ENCODE data around the gene LY6G5C. TPM values are rescaled to one million over a fixed set of nuclear protein-coding genes. Genes with fewer than 3 reads are reported as not detected.
A peak's percentile ranks its signal among the peaks of the same experiment; 100 is the strongest.

The LY6G5C gene
- total and polyA plus RNA-seq, 2 of the 13 experiments (the other 11 are each of a cell fraction or from before 2014, with no cell fraction given), result 0.33 to 0.55 TPM

DNA sequence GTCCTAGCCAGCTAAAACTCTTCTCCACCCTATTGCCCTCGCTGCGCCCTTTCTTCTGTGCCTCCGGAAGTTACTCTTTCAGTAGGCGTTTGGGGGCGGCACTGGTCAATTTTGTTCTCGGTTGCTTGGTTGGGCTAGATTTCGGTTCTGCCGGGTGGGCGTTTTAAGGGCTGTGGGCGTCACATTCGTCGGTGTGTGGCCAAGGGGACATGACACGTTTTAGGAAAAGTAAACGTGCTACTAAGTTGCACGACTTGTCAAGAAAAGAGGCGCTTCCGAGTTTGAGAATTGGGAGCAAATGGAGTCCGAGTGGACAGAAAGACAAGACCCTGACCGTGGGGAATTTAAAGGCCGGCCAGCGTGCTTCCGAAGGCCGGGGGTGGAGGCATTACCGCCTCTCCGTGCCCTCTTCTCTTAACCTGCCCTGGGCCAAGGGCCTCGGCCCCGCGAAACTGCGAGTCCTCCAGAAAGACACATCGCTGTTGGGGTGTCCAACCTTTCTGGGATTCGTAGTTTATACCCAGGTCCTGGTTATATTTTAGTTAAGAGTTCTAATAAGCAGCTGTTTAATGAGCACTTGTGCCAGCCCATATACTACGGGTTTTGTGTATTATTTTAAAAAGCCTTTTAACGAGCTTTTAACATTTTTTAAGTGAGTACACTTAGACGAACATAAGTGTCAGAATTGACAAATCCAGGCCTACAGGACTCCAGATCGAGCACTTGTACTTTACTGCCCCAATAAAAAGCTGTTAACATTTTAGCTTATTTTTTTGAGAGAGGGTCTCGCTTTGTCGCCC is 27.7 kb downstream of the LY6G5C start (continued):
- no peak; the same call in 1 of the 2 replicates for TF ChIP-seq REPIN1 (CRISPR knock-in tag; IDR thresholded peaks at IDR 0.05; ENCODE audit: borderline replicate concordance, low read depth)
- TF ChIP-seq ZNF652 (CRISPR knock-in tag; IDR thresholded peaks at IDR 0.05; ENCODE audit: borderline replicate concordance, low read depth), result no peak
- TF ChIP-seq ZNF720 (CRISPR knock-in tag; IDR thresholded peaks at IDR 0.05), result peak; percentile 58; the same call in 1 of the 2 replicates
- TF ChIP-seq ZNF138 (CRISPR knock-in tag; IDR thresholded peaks at IDR 0.05; ENCODE audit: low read depth), result peak; percentile 89; the same call in 1 of the 2 replicates
- no peak; the same call in none of the 2 replicates for TF ChIP-seq HOXD1 (CRISPR knock-in tag; IDR thresholded peaks at IDR 0.05)
- no peak for TF ChIP-seq ZNF598 (CRISPR knock-in tag; IDR thresholded peaks at IDR 0.05; ENCODE audit: borderline replicate concordance)
- TF ChIP-seq, protein P1, sequence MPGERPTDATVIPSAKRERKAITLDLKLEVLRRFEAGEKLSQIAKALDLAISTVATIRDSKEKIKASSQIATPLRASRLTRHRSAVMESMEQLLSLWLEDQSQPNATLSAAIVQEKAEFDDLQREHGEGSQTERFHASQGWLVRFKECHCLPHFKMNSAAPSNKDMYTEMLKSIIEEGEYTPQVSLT (CRISPR knock-in tag; IDR thresholded peaks at IDR 0.05; ENCODE audit: borderline replicate concordance, low read depth), result 0 out of 2 replicates have a peak, but pooled peaks have one; percentile 15
- TF ChIP-seq CCDC6 (CRISPR knock-in tag; IDR thresholded peaks at IDR 0.05), result no peak
- TF ChIP-seq, protein P2, sequence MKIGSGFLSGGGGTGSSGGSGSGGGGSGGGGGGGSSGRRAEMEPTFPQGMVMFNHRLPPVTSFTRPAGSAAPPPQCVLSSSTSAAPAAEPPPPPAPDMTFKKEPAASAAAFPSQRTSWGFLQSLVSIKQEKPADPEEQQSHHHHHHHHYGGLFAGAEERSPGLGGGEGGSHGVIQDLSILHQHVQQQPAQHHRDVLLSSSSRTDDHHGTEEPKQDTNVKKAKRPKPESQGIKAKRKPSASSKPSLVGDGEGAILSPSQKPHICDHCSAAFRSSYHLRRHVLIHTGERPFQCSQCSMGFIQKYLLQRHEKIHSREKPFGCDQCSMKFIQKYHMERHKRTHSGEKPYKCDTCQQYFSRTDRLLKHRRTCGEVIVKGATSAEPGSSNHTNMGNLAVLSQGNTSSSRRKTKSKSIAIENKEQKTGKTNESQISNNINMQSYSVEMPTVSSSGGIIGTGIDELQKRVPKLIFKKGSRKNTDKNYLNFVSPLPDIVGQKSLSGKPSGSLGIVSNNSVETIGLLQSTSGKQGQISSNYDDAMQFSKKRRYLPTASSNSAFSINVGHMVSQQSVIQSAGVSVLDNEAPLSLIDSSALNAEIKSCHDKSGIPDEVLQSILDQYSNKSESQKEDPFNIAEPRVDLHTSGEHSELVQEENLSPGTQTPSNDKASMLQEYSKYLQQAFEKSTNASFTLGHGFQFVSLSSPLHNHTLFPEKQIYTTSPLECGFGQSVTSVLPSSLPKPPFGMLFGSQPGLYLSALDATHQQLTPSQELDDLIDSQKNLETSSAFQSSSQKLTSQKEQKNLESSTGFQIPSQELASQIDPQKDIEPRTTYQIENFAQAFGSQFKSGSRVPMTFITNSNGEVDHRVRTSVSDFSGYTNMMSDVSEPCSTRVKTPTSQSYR (CRISPR knock-in tag; IDR thresholded peaks at IDR 0.05; ENCODE audit: borderline replicate concordance), result no peak
- peak; percentile 17; the same call in 1 of the 2 replicates for TF ChIP-seq ZNF761 (CRISPR knock-in tag; conservative IDR thresholded peaks at IDR 0.05)
- TF ChIP-seq MAF1 (CRISPR knock-in tag; IDR thresholded peaks at IDR 0.05; ENCODE audit: borderline replicate concordance), result no peak
- TF ChIP-seq, protein P3, sequence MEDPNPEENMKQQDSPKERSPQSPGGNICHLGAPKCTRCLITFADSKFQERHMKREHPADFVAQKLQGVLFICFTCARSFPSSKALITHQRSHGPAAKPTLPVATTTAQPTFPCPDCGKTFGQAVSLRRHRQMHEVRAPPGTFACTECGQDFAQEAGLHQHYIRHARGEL (CRISPR knock-in tag; IDR thresholded peaks at IDR 0.05), result no peak
- no peak for TF ChIP-seq MTF1 (CRISPR knock-in tag; IDR thresholded peaks at IDR 0.05)
- TF ChIP-seq HCFC1 (IDR thresholded peaks at IDR 0.05; ENCODE audit: low read depth, low read length), result no peak
- peak; percentile 5 for TF ChIP-seq ZBTB3 (CRISPR knock-in tag; IDR thresholded peaks at IDR 0.05; ENCODE audit: borderline replicate concordance, low read depth)
- TF ChIP-seq RFXANK (CRISPR knock-in tag; IDR thresholded peaks at IDR 0.05), result peak; percentile 1; the same call in 1 of the 2 replicates
- TF ChIP-seq ZNF792 (CRISPR knock-in tag; IDR thresholded peaks at IDR 0.05), result peak; percentile 40; the same call in 1 of the 2 replicates
- TF ChIP-seq, protein P4, sequence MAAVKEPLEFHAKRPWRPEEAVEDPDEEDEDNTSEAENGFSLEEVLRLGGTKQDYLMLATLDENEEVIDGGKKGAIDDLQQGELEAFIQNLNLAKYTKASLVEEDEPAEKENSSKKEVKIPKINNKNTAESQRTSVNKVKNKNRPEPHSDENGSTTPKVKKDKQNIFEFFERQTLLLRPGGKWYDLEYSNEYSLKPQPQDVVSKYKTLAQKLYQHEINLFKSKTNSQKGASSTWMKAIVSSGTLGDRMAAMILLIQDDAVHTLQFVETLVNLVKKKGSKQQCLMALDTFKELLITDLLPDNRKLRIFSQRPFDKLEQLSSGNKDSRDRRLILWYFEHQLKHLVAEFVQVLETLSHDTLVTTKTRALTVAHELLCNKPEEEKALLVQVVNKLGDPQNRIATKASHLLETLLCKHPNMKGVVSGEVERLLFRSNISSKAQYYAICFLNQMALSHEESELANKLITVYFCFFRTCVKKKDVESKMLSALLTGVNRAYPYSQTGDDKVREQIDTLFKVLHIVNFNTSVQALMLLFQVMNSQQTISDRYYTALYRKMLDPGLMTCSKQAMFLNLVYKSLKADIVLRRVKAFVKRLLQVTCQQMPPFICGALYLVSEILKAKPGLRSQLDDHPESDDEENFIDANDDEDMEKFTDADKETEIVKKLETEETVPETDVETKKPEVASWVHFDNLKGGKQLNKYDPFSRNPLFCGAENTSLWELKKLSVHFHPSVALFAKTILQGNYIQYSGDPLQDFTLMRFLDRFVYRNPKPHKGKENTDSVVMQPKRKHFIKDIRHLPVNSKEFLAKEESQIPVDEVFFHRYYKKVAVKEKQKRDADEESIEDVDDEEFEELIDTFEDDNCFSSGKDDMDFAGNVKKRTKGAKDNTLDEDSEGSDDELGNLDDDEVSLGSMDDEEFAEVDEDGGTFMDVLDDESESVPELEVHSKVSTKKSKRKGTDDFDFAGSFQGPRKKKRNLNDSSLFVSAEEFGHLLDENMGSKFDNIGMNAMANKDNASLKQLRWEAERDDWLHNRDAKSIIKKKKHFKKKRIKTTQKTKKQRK (IDR thresholded peaks at IDR 0.05; ENCODE audit: low read length), result no peak
- TF ChIP-seq MXI1 (IDR thresholded peaks at IDR 0.05; ENCODE audit: borderline replicate concordance, low read depth, low read length), result peak; percentile 50; the same call in 1 of the 3 replicates
- no peak for TF ChIP-seq ZSCAN12 (CRISPR knock-in tag; IDR thresholded peaks at IDR 0.05)
- no peak for TF ChIP-seq CHD2 (IDR thresholded peaks at IDR 0.05; ENCODE audit: low read depth, low read length)
- no peak for TF ChIP-seq MIER3 (CRISPR knock-in tag; IDR thresholded peaks at IDR 0.05; ENCODE audit: borderline replicate concordance)
- no peak for TF ChIP-seq ZBTB38 (CRISPR knock-in tag; IDR thresholded peaks at IDR 0.05)
- peak; percentile 95 for TF ChIP-seq POLR2AphosphoS5 (IDR thresholded peaks at IDR 0.05; ENCODE audit: low read depth, low read length)
- TF ChIP-seq ZC3H13 (CRISPR knock-in tag; IDR thresholded peaks at IDR 0.05), result no peak; the same call in 1 of the 2 replicates
